GM12864 (cell line): Measurements from ENCODE around the gene EHBP1.

Source experiments
- DNase-seq: peaks from one replicate; pipeline ENCODE4 v3.0.0-alpha.2; 2011; ENCODE audit warnings: low read depth
- H3K4me3 ChIP-seq: 2 replicates; pipeline ENCODE4 v1.5.1; 2011; ENCODE audit warnings: mild to moderate bottlenecking, low read depth, low read length, control low read depth
- TF ChIP-seq, protein P1 (sequence below): IDR thresholded peaks from 2 replicates; pipeline ENCODE4 v1.5.1; 2011; ENCODE audit warnings: low read depth, mild to moderate bottlenecking, moderate library complexity, low read length, control low read depth, inconsistent platforms; ENCODE audit errors: missing control alignments

EHBP1 gene

GRCh38 chr2:62845256-62845655 is 139.7 kb downstream of the EHBP1 start:
- H3K4me3 ChIP-seq, result no peak overlapping the region
- DNase-seq, result no peak
- TF ChIP-seq, protein P1, sequence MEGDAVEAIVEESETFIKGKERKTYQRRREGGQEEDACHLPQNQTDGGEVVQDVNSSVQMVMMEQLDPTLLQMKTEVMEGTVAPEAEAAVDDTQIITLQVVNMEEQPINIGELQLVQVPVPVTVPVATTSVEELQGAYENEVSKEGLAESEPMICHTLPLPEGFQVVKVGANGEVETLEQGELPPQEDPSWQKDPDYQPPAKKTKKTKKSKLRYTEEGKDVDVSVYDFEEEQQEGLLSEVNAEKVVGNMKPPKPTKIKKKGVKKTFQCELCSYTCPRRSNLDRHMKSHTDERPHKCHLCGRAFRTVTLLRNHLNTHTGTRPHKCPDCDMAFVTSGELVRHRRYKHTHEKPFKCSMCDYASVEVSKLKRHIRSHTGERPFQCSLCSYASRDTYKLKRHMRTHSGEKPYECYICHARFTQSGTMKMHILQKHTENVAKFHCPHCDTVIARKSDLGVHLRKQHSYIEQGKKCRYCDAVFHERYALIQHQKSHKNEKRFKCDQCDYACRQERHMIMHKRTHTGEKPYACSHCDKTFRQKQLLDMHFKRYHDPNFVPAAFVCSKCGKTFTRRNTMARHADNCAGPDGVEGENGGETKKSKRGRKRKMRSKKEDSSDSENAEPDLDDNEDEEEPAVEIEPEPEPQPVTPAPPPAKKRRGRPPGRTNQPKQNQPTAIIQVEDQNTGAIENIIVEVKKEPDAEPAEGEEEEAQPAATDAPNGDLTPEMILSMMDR, result no peak

- no peak for DNase-seq
- no peak overlapping the region for H3K4me3 ChIP-seq
These were observed 146.7 kb downstream of the EHBP1 start for GRCh38 chr2:62852254-62852653.

DNA sequence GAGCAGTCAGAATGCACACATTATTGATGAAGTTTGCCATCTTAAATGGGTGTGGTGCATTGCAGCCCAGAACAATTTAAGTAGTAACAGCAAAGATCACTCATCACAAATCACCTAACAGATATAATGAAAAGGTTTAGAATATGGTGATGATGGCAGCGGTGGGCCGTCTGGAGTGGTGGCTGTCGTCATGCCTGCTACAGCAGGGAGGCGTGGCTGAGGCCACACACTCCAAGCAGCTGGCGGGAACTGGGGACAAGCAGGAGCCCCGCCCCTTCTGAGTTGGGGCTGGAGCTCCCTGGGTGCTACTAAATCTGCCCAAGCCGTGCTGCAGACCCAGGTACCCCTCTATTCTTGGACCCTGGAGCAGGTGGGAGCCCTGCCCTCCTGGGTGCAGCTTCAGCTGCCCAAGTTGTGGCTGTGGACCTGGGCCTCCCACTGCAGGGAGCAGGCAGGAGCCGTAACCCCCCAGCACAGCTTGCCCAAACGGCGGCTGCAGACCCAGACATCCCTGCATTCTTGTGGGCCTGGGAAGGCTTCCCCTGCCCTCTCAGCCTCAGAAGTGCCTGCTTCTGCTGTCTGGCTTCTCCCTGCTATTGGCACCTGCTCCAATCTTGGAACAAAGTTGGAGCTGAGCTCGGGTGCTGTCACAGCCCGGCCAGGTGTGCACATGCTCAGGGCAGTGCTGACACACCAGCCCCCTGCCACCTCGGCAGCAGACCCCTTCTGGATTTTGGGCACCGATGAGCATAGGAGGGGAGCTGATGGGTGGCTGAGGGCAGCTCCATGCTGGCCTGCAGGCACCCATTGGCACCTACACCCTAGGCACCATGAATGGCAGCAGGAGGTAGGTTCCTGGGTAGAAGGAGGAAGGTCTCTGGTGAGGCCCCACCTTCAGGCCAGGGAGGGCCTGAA is 149.3 kb downstream of the EHBP1 start:
- TF ChIP-seq, protein P1, result no peak
- no peak for DNase-seq
- H3K4me3 ChIP-seq, result no peak overlapping the region

More at GRCh38 chr2:62852254-62852653, 146.7 kb downstream of the EHBP1 start:
- TF ChIP-seq, protein P1, result no peak

DNA sequence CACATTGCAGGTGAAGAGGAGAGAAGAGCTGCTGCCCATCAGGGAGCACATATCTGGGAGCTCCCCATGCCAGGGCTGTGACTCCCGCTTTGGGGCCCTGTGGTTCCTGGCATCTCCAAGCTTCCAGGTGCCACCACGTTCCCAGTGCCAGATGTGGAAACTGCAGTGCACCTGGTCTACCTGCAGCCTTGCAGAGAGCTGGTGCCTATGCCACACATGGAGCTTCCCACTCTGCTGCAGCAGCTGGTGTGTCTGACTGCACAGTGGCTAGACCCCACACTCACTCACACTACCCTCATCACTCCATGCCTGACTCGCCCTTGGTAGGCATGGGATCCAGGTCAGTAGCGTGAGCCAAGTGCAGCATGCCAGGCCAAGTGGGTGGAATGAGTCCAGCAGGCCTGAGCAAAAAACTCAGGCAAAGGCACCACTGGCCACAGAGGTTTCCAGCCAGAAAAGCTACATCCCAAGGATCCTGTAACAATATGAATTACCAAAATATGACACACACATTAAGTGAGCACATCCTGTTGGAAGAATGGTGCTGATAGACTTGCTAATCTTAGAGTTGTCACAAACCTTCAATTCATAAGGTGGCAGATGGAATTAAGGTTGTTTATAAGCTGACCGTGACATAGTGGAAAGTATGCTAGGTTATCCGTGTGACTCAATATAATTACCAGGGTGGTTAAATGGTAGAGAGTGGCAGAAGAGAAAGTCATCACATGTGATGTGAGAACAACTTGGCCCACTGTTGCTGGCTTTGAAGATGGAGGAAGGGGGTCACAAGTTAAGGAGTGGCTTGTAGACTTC is 150.9 kb downstream of the EHBP1 start:
- no peak for DNase-seq
- TF ChIP-seq, protein P1, result no peak
- no peak overlapping the region for H3K4me3 ChIP-seq

- no peak for DNase-seq
- no peak overlapping the region for H3K4me3 ChIP-seq
- TF ChIP-seq, protein P1, result no peak
These were observed 151.8 kb downstream of the EHBP1 start for GRCh38 chr2:62857139-62857931.

GRCh38 chr2:62858231-62858832 is 152.8 kb downstream of the EHBP1 start:
- TF ChIP-seq, protein P1, result no peak
- H3K4me3 ChIP-seq, result no peak overlapping the region
- no peak for DNase-seq
